Body of pancreas (tissue), 4 donors: Measurements from ENCODE around the gene S100A6. TPM values are rescaled to one million over a fixed set of nuclear protein-coding genes. Genes with fewer than 3 reads are reported as not detected.
"Not testable (repeated sequence)": the region's sequence is repeated elsewhere in the genome, so short reads cannot be mapped to it uniquely, and the experiment has no call there.

Source experiments
- ATAC-seq: fragments of 150-250 bp; one replicate; pipeline ENCODE4 v1.9.1; 2016
- DNase-seq, 4 donors: peaks; one replicate each; pipeline ENCODE4 v3.0.0-alpha.2; 2019
- H3K27ac ChIP-seq, 4 donors: fragments of 200-600 bp; sonication (generic); 1 replicate in 3 of 4; 2 replicates in 1 of 4; pipeline versions ENCODE4 v1.5.1 to v1.6.1; 2016 to 2019; ENCODE audit warnings: mild to moderate bottlenecking in 1 of 4, mixed read lengths in 1 of 4, moderate library complexity in 1 of 4
- H3K27me3 ChIP-seq, 2 donors: fragments of 200-600 bp; sonication (generic); one replicate each; pipeline ENCODE4 v1.6.0; 2016; ENCODE audit warnings: mild to moderate bottlenecking in 1 of 2
- H3K36me3 ChIP-seq, 2 donors: fragments of 200-600 bp; sonication (generic); replicated peaks in 1 of 2; 2 replicates each; pipeline ENCODE4 v1.5.1; 2016; ENCODE audit warnings: low read depth in 2 of 2; ENCODE audit not compliant: insufficient read depth in 1 of 2
- H3K4me1 ChIP-seq: fragments of 200-600 bp; sonication (generic); one replicate; pipeline ENCODE4 v1.6.0; 2016
- H3K4me3 ChIP-seq, 2 donors: fragments of 200-600 bp; sonication (generic); 1 replicate in 1 of 2; 2 replicates in 1 of 2; pipeline ENCODE4 v1.5.1; 2016 to 2019
- H3K9me3 ChIP-seq, 3 donors: fragments of 200-600 bp; sonication (generic); 1 replicate in 2 of 3; 2 replicates in 1 of 3; pipeline ENCODE4 v1.5.1; 2016
- POLR2A ChIP-seq, 3 donors: fragments of 450-650 bp; IDR thresholded peaks; one replicate each; pipeline ENCODE4 v1.6.1; 2016; ENCODE audit warnings: antibody characterized with exemption in 3 of 3, mild to moderate bottlenecking in 2 of 3
- WGBS, 2 donors: methylation state at CpG; one replicate each; pipeline ENCODE4 v1.1.5; 2017; 5-methylcytosine and 5-hydroxymethylcytosine counted together
- intact Hi-C: fragments of 100-400 bp; cut with DNase I; formaldehyde crosslinking; loops from one replicate; pipeline ENCODE4 v1.15.1; 2023
- total RNA-seq, 2 donors: library from RNA; depleted of rRNA; stranded (reverse); fragments of >200 nt; gene quantifications; one replicate each; pipeline ENCODE4 v1.1.0, GENCODE V29; 2016
- TF ChIP-seq, protein P1 (sequence below), 7 experiments: fragments of 450-650 bp in 4 of 7; fragments of 200-600 bp in 3 of 7; sonication (generic) in 3 of 7; IDR thresholded peaks; one replicate each; pipeline ENCODE4 v1.5.1; 2016 to 2019; ENCODE audit warnings: antibody characterized with exemption in 7 of 7

The S100A6 gene
- total RNA-seq, 2 donors from 2014 or later = 54.7 to 58.9 TPM

DNA sequence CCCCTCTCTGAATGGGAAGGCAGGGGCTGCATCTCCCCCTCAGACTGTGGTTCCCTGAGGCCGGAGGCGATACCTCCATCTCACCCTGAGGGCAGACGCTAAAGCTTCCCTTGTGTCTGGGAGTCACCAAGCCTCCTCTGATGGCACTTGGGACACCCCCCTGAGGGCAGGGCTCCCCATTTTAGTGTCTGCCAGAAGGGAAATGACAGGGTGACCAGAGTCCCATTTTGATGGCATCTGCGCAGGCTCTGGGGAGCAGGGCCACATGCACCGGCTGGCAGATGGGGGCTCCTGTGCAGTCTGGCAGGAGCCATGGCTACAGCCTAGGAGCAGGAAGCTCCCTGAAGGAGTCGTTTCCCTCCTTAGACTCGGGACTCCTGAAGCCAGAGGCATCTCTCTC lies 28.2 kb upstream of the S100A6 start:
- no peak overlapping the region for H3K27ac ChIP-seq
- H3K9me3 ChIP-seq = no peaks in the 10 kb centered on the region
- DNase-seq (no peak), ATAC-seq (no peak)
- peaks cover 33% of the 10 kb centered on the region for H3K4me1 ChIP-seq
- intact Hi-C loops = no loop called here
- 93% methylated on average over 7 of the region's 7 CpGs; no CpG with 5 or more reads in 1 of the 2 donors for WGBS, 2 donors
- no peaks in the 10 kb centered on the region for H3K36me3 ChIP-seq
- TF ChIP-seq, protein P1, sequence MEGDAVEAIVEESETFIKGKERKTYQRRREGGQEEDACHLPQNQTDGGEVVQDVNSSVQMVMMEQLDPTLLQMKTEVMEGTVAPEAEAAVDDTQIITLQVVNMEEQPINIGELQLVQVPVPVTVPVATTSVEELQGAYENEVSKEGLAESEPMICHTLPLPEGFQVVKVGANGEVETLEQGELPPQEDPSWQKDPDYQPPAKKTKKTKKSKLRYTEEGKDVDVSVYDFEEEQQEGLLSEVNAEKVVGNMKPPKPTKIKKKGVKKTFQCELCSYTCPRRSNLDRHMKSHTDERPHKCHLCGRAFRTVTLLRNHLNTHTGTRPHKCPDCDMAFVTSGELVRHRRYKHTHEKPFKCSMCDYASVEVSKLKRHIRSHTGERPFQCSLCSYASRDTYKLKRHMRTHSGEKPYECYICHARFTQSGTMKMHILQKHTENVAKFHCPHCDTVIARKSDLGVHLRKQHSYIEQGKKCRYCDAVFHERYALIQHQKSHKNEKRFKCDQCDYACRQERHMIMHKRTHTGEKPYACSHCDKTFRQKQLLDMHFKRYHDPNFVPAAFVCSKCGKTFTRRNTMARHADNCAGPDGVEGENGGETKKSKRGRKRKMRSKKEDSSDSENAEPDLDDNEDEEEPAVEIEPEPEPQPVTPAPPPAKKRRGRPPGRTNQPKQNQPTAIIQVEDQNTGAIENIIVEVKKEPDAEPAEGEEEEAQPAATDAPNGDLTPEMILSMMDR (IDR thresholded peaks at IDR 0.05) = no peak
- no peak for TF ChIP-seq POLR2A (IDR thresholded peaks at IDR 0.05)
- H3K27me3 ChIP-seq = no peaks in the 10 kb centered on the region
- H3K4me3 ChIP-seq = no peak overlapping the region

GRCh38 chr1:153563483-153563901 lies 27.7 kb upstream of the S100A6 start:
- Histone ChIP-seq H3K27me3 (no peaks in the 10 kb centered on the region), H3K4me1 (peaks cover 29% of the 10 kb centered on the region), H3K36me3 (no peaks in the 10 kb centered on the region), H3K9me3 (no peaks in the 10 kb centered on the region), H3K27ac (no peak overlapping the region), H3K4me3 (no peak overlapping the region)
- TF ChIP-seq POLR2A (IDR thresholded peaks at IDR 0.05) = no peak
- TF ChIP-seq, protein P1 (IDR thresholded peaks at IDR 0.05) = no peak
- WGBS, 2 donors = 73 to 81% methylated on average over 6 of the region's 6 CpGs
- no peak for DNase-seq
- ATAC-seq = no peak
- intact Hi-C loops = no loop called here

DNA sequence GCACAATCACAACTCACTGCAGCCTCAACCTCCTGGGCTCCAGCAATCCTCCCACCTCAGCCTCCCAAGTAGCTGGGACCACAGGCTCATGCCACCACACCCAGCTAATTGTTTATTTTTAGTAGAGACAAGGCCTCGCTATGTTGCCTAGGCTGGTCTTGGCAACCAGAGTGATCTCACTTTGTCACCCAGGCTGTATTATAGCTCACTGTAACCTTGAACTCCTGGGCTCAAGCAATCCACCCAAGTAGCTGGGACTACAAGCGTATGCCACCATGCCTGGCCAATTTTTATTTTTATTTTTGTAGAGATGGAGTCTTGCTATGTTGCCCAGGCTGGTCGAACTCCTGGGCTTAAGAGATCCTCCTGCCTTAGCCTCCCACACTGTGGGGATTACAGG lies 26.2 kb upstream of the S100A6 start:
- ATAC-seq, intact Hi-C loops, H3K36me3 ChIP-seq, H3K4me3 ChIP-seq, H3K27me3 ChIP-seq, DNase-seq, H3K9me3 ChIP-seq, H3K27ac ChIP-seq: not testable (repeated sequence)
- WGBS, 2 donors = 85 to 89% methylated on average over 3 of the region's 3 CpGs
- H3K4me1 ChIP-seq = peaks cover 16% of the 10 kb centered on the region

DNA sequence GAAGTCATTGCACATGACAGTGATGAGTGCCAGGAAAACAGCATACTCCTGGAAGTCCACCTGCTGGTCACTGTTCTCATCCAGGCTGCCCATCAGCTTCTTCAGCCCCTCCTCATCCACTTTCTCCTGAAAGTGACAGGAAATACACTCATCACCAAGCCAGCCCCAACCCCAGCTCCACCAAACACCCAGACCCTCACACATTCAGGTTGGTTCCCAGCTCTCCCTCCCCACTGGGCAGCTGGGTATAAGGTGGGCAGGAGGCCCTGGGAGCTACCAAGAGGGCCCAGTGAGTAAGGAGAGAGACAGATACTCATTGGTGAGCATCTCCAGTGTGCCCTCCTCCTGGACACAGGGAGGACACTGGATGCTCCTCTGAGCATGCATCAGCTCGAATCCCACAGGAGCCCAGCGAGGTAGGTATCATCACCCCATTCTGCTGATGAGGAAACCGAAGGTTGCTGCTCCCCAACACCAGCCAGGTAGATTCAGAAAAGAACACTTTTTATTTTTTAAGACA lies 25.7 kb upstream of the S100A6 start:
- no peak for TF ChIP-seq POLR2A (IDR thresholded peaks at IDR 0.05)
- TF ChIP-seq, protein P1 (IDR thresholded peaks at IDR 0.05) = no peak
- no peaks in the 10 kb centered on the region for H3K36me3 ChIP-seq
- no peaks in the 10 kb centered on the region for H3K9me3 ChIP-seq
- H3K4me1 ChIP-seq = peaks cover 11% of the 10 kb centered on the region
- DNase-seq = no peak
- H3K27me3 ChIP-seq = no peaks in the 10 kb centered on the region
- no peak overlapping the region for H3K27ac ChIP-seq
- no peak overlapping the region for H3K4me3 ChIP-seq
- no peak for ATAC-seq
- intact Hi-C loops = no loop called here
- 86 to 91% methylated on average over 3 of the region's 3 CpGs for WGBS, 2 donors

GRCh38 chr1:153560771-153561465 lies 25.1 kb upstream of the S100A6 start:
- Histone ChIP-seq H3K27me3 (no peaks in the 10 kb centered on the region), H3K27ac (no peak overlapping the region), H3K9me3 (no peaks in the 10 kb centered on the region), H3K4me1 (peaks cover 6% of the 10 kb centered on the region), H3K36me3 (no peaks in the 10 kb centered on the region), H3K4me3 (no peak overlapping the region)
- TF ChIP-seq, protein P1 (IDR thresholded peaks at IDR 0.05) = no peak
- TF ChIP-seq POLR2A (IDR thresholded peaks at IDR 0.05) = no peak
- intact Hi-C loops = no loop called here
- ATAC-seq = no peak
- DNase-seq = no peak
- WGBS, 2 donors = 83 to 84% methylated on average over 10 of the region's 10 CpGs
